Retina (tissue), 1 donor: ENCODE measurements around the gene C3orf70.

Experiments
- DNase-seq: peaks from one replicate; pipeline ENCODE4 v3.0.0-alpha.2; 2016

C3orf70 gene

DNA sequence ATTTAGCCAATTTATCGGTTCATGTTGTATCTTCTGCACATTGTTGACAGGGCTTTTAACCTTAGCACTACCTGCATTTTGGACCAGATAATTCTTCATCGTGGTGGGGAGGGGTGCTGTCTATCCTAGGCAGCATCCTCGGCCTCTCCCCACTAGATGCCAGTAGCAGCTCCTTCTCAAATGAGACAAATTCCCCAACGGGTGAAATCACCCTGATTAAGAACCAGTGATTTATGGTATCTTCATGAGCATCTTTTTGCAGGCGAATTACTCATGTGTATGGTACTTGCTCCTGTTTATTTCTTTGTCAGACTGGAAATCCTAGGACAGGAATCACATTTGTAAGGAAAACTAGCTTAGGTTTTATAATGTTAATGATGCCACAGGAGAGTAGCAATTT is 68.0 kb downstream of the C3orf70 start:
- DNase-seq, result no peak

DNA sequence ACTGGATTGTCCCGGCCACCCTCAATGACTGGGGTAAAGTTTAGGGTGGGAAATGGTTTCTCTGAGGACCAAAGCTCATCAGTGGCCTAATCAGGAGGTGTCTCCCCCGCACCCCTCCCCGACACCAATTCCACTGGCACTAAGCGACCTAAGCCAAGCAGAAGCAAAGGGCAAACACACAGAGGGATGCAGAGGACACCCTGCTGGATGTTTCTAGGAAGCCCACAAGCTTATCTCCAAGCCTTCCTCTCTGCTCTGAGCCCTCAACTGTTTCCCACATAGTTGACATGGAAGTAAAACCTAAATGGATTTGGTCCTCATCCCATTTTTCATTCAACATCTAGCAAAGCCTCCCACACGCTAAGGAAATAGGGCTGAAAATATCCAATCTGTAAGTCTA is 68.5 kb downstream of the C3orf70 start:
- no peak for DNase-seq

DNA sequence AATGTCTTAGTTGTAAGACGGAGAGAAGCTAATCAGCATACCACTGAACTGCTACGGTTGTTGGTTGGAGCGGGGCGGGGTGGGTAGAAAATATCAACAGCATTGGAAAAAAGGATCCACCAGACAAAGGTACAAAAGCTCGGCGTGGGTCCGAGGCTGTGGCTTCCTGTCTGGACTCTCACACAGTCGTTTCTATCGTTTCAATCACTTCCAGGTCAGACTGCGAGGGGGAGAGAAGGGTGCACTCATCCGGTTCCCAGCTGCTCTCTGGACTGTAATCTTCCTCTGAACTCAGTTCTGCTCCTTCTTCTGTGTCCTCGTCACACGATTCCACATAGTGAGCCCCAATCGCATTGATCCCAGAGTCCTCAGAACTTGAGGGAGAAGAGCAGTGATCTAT is 70.0 kb downstream of the C3orf70 start:
- DNase-seq, result no peak

GRCh38 chr3:185082149-185082548 is 70.7 kb downstream of the C3orf70 start:
- no peak for DNase-seq

DNA sequence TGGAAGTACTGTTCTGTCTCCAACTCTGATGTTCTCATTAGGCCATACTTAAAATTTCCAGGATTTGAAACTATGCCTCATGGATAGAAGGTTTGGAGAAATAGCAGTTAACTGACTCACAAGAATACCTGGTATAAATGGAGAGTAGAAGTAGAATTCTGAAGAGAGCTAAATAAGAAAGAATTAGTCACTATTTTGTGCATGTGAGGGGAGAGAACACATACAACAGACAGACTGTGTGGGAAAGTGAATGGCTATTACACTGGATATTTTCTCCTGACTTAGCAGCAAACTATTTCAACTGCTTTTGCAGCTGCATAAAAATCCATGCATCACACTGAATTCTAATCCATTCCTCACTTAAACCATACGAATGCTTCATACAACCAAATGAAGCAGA is 71.3 kb downstream of the C3orf70 start:
- DNase-seq, result no peak

DNA sequence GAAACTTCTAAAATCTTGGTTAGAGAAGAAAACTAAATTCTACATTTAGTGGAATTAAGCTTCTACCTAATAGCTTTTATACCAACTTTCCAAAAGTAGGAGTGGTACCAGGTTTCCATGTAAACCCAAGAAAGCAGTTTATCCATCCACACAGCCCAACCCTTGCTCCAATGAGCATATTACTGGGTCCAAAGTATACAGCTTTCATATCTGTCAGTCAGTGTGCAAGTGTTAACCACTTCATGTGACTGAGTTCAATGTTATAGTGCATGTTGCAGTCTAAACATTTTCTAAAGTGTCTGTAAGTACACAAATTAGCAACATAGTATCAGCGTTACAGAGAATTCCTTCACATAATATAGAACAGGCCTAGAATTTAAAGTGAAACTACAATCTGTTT is 73.2 kb downstream of the C3orf70 start:
- no peak for DNase-seq

DNA sequence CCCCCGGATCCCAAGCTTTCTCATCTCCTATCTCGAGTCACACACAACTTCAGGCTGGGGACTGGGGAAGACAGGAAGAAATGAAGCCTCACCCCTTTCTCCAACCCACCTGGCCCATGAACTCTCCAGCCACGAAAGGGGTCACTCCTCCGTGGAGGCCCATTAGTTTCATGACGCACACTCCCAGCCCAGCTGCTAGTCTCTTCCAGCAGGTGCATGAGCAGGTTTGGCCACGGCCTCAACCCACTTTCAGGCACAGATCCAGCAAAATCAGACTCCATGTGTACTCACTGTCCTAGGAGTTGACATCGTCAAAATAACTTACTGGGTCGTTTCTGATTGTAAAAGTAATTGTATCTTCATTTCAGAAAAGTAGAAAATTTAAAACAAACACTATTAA is 76.6 kb downstream of the C3orf70 start:
- no peak for DNase-seq

GRCh38 chr3:185075547-185075946 is 77.3 kb downstream of the C3orf70 start:
- DNase-seq, result no peak

GRCh38 chr3:185071287-185071800 is 81.5 kb downstream of the C3orf70 start:
- DNase-seq, result no peak

DNA sequence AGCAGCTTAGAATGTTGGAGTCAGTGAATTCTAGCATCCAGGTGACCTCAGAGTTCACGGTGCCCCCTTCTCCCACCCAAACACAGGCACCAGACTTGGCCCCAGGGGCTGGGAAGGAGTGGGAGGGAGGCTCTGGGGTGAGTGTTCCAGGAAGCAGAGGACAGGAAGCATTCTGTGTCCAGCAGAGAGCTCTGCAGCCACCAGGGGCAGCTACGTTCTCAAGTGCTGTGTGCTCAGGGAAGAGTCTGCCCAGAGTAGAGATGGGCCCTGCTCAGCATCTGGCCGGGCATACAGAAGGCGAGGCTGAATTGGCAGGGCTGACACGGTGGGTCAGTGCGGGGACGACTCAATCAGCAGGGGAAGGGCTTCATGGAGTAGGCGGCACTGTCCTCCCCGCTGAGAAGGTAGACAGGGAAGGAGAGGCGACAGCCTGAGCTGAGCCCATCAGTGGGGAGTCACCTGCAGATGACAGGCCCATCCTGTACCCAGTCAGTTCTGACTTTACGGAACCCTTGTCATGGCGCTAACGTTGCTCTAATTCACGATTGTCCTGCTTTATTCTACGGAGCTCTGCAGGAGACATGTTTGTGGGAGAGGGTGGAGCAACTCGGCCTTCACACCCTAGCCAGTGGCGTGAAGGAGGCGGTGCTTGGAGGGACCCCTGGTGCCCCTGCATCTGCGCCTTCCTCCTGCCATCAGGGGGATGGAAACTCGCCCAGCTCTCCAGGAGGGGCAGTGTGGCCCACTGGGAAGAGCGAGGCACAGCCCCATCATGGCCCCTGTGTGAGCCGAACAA is 82.2 kb downstream of the C3orf70 start:
- DNase-seq, result no peak

GRCh38 chr3:185069037-185070030 is 83.5 kb downstream of the C3orf70 start:
- peak; percentile 51 for DNase-seq

DNA sequence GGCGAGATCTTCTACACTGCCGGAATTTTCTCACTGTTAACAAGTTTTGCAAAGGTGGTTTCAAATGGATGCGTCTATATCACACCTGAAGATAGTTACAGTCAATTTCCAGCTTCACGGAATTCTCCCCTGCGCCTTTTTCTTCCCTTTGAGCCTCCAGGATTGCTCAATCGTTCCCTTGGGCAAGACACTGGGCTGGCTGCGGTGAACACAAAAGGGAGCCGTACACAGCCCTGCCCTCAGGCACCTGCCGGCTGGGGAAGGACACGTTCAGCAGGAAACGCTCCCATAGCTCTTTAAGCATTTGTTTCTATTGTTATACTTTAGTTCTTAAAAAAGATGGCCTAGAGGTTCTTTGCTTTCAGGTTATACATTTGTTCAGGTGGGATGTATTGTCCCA is 85.7 kb downstream of the C3orf70 start:
- DNase-seq, result no peak

DNA sequence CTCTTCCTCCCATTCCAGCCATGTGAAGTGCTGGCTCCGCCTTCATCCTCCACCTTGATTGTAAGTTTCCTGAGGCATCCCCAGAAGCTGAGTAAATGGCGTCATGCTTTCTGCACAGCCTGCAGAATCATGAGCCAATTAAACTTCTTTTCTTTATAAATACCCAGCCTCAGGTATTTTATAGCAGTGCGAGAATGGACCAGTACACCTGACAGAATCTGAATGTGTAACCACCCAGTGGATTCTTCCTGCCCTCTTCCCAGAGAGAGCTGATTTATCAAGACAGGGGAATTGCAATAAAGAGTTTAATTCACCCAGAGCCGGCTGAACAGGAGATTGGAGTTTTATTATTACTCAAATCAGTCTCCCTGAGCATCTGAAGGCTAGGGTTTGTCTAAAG is 86.6 kb downstream of the C3orf70 start:
- no peak for DNase-seq

DNA sequence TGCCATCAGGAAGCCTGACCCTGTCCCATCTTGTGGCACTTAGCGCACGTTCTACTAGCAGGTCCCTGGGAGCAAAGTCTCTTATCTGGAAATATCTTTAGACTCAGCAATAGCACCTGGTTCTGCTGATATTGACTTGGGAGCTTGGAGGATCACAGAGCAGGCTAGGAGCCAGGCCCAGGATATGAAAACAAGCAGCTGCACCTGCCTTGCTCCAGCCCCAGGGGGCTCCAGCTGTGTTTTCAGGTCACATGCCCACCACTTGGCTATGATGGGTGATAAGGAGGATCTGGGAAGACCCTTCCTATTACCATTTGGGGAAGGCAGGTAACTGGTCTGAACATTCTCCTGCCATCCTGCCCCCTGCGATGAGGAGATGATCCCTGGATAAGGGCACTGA is 87.8 kb downstream of the C3orf70 start:
- no peak for DNase-seq

- no peak for DNase-seq
These were observed 89.4 kb downstream of the C3orf70 start for GRCh38 chr3:185063431-185063830.

DNA sequence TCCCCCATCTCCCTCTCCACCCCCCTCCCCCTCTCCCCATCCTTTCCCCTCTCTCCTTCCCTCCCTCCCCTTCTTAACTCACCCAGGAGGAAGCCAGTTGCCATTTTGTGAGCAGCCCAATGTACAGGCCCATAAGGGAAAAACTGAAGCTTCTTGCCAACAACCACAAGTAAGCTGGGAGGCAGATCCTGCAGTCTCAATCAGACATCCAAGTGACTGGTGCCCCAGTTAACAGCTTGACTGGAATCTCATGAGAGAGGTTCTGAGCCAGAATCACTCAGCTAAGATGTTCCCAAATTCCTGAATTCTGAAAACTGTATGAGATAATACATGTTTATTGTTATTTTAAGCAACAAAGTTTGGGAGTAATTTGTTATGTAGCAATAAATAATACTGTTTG is 90.7 kb downstream of the C3orf70 start:
- DNase-seq, result no peak

GRCh38 chr3:185060655-185061054 is 92.2 kb downstream of the C3orf70 start:
- no peak for DNase-seq

DNA sequence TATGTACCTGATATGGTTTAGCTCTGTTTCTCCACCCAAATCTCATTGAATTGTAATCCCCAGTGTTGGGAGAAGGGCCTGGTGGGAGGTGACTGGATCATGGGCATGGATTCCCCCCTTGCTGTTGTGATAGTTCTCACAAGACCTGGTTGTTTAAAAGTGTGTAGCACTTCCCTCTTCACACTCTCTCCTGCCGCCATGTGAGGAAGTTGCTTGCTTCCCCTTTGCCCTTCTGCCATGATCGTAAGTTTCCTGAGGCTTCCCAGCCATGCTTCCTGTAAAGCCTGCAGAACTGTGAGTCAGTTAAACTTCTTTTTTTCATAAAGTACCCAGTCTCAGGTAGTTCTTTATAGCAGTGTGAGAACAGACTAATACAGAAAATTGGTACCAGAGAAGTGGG is 93.1 kb downstream of the C3orf70 start:
- no peak for DNase-seq

DNA sequence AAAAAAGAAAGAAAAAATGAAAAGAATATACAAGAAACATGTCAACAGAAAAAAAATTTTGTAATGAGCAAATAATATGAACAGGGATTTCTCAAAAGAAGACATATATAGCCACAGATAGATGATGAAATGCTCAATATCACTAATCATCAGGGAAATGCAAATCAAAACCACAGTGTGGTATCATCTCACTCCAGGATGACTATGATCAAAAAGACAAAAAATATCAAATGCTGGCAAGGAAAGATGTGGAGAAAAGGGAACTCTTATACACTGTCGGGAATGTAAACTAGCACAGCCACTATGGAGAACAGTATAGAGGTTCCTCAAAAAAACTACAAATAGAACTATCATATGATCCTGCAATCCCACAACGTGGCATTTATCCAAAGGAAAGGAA is 94.1 kb downstream of the C3orf70 start:
- DNase-seq, result no peak

GRCh38 chr3:185057829-185058228 is 95.0 kb downstream of the C3orf70 start:
- no peak for DNase-seq

GRCh38 chr3:185056908-185057307 is 96.0 kb downstream of the C3orf70 start:
- no peak for DNase-seq

GRCh38 chr3:185052631-185053030 is 100.2 kb downstream of the C3orf70 start:
- DNase-seq, result no peak

- DNase-seq, result no peak
These were observed 101.1 kb downstream of the C3orf70 start for GRCh38 chr3:185051801-185052200.

- no peak for DNase-seq
These were observed 103.2 kb downstream of the C3orf70 start for GRCh38 chr3:185049710-185050109.
